Activated naive CD4-positive, alpha-beta T cell treated with anti-CD3 and anti-CD28 coated beads, Interleukin-2, amount 10 ng/mL, durations not matched to agents 7 days and 5 days (primary cell): ENCODE data around the gene UNC80.

Source experiments
- CTCF ChIA-PET: fragments of 350-600 bp; sonication (Branson Sonifier 250); formaldehyde crosslinking; loops from one replicate; lab custom pipeline; 2021; ENCODE audit warnings: antibody characterized with exemption; lab: Charles Lee
- DNase-seq: peaks from one replicate; pipeline ENCODE4 v3.0.0-alpha.2; 2020
- H3K27ac Mint-ChIP-seq: one replicate; pipeline ENCODE4 v1.8.0; 2021; ENCODE audit warnings: mild to moderate bottlenecking, moderate library complexity, mixed read lengths
- H3K27me3 Mint-ChIP-seq: one replicate; pipeline ENCODE4 v1.8.0; 2021; ENCODE audit warnings: mild to moderate bottlenecking, mixed read lengths
- H3K36me3 Mint-ChIP-seq: one replicate; pipeline ENCODE4 v1.8.0; 2021; ENCODE audit warnings: mixed read lengths
- H3K4me1 Mint-ChIP-seq: one replicate; pipeline ENCODE4 v1.8.0; 2021; ENCODE audit warnings: mixed read lengths
- H3K4me3 Mint-ChIP-seq: one replicate; pipeline ENCODE4 v1.8.0; 2021; ENCODE audit warnings: mild to moderate bottlenecking, moderate library complexity, mixed read lengths
- H3K9me3 Mint-ChIP-seq: one replicate; pipeline ENCODE4 v1.8.0; 2021; ENCODE audit warnings: mixed read lengths

Gene UNC80, protein sequence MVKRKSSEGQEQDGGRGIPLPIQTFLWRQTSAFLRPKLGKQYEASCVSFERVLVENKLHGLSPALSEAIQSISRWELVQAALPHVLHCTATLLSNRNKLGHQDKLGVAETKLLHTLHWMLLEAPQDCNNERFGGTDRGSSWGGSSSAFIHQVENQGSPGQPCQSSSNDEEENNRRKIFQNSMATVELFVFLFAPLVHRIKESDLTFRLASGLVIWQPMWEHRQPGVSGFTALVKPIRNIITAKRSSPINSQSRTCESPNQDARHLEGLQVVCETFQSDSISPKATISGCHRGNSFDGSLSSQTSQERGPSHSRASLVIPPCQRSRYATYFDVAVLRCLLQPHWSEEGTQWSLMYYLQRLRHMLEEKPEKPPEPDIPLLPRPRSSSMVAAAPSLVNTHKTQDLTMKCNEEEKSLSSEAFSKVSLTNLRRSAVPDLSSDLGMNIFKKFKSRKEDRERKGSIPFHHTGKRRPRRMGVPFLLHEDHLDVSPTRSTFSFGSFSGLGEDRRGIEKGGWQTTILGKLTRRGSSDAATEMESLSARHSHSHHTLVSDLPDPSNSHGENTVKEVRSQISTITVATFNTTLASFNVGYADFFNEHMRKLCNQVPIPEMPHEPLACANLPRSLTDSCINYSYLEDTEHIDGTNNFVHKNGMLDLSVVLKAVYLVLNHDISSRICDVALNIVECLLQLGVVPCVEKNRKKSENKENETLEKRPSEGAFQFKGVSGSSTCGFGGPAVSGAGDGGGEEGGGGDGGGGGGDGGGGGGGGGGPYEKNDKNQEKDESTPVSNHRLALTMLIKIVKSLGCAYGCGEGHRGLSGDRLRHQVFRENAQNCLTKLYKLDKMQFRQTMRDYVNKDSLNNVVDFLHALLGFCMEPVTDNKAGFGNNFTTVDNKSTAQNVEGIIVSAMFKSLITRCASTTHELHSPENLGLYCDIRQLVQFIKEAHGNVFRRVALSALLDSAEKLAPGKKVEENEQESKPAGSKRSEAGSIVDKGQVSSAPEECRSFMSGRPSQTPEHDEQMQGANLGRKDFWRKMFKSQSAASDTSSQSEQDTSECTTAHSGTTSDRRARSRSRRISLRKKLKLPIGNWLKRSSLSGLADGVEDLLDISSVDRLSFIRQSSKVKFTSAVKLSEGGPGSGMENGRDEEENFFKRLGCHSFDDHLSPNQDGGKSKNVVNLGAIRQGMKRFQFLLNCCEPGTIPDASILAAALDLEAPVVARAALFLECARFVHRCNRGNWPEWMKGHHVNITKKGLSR (N-terminal part only)

DNA sequence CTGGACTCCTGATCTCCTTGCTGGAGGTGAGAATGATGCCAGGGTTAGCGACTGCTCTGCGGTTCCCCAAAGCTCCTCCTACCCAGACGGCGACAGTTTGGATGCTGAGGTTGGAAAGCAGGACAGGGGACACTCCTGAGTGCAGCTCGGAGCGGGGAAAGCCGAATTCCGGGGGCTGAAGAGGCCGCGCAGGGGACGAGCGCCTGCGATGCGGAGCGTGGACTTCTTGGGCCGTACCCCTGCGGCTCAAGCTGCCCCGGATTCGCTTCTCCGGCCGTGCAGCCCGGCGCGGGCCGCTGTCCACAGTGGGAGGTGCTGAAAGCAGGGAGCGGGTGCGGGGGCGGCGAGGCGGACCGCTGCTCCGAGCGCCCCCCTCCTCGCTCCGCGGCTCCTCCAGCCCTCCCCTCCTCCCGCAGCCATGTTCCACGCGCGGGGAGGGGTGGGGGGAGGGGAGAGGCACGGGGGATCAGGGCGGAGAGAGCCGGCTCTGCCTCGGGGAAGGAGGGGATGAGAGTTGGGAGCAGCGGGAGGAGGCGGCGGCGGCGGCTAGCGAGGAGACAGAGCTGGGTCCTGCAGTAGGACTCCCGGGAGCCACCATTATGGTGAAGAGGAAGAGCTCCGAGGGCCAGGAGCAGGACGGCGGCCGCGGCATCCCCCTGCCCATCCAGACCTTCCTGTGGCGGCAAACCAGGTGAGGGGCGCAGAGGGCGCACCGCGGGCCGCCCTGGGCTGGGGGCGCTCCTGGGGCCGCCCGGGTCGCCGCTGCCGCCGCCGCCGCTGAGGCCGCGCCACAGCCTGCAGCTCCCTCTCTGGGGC, at the start of gene UNC80:
Gene UNC80, plus strand, starts transcription at position 359 of the 816 bp plus-strand sequence. Its CDS starts 241 bp downstream, at position 600.
- peak; percentile 49 for DNase-seq
- H3K36me3 Mint-ChIP-seq: no peaks in the 10 kb centered on the region
- H3K27me3 Mint-ChIP-seq: peaks cover 15% of the 10 kb centered on the region
- H3K9me3 Mint-ChIP-seq: no peaks in the 10 kb centered on the region
- H3K27ac Mint-ChIP-seq: no peak within 1 kb of the TSS
- CTCF ChIA-PET: no interaction called here
- no peaks in the 10 kb centered on the region for H3K4me1 Mint-ChIP-seq
- no peak within 1 kb of the TSS for H3K4me3 Mint-ChIP-seq

DNA sequence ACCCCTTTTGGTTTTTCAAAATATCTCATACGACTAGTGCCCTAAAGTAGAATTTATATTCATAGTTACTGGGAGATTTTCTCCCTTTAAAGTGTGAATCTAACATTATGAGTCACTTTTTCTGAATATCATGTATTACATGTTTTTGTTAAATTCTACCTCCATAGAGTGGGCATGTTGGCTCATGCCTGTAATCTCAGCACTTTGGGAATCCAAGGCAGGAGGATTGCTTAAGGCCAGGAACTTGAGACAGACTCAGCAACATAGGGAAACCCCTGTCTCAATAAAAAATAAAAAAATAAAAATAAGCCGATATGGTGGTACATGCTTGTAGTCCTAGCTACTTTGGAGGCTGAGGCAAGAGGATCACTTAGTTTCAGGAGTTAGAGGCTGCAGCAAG, 45.3 kb upstream of the UNC80 start:
- no peak for DNase-seq
- H3K4me1 Mint-ChIP-seq: no peaks in the 10 kb centered on the region
- no peak overlapping the region for H3K27ac Mint-ChIP-seq
- no peak overlapping the region for H3K4me3 Mint-ChIP-seq
- no peaks in the 10 kb centered on the region for H3K36me3 Mint-ChIP-seq
- H3K27me3 Mint-ChIP-seq: no peaks in the 10 kb centered on the region
- CTCF ChIA-PET: no interaction called here
- H3K9me3 Mint-ChIP-seq: no peaks in the 10 kb centered on the region

DNA sequence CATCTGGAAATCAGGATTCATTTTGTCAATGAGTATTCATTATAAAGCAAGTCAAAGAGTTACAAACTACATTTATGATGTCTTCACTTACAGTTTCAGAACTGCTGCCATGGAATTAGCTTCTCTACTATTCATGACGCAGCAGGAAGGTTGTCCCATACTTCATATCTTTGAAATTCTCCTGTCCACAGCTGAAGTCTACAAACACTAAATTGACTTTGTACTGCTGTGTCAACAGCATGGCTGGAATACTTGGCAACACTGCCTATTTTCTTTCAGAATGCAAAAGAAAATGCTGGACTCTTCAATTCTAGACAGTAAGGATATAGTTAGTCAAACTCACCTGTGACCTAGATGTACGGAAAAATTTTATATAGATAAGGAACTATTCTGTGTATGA, 44.6 kb upstream of the UNC80 start:
- no peaks in the 10 kb centered on the region for H3K4me1 Mint-ChIP-seq
- CTCF ChIA-PET: no interaction called here
- no peak for DNase-seq
- H3K4me3 Mint-ChIP-seq: no peak overlapping the region
- H3K36me3 Mint-ChIP-seq: no peaks in the 10 kb centered on the region
- H3K9me3 Mint-ChIP-seq: no peaks in the 10 kb centered on the region
- no peak overlapping the region for H3K27ac Mint-ChIP-seq
- H3K27me3 Mint-ChIP-seq: no peaks in the 10 kb centered on the region

DNA sequence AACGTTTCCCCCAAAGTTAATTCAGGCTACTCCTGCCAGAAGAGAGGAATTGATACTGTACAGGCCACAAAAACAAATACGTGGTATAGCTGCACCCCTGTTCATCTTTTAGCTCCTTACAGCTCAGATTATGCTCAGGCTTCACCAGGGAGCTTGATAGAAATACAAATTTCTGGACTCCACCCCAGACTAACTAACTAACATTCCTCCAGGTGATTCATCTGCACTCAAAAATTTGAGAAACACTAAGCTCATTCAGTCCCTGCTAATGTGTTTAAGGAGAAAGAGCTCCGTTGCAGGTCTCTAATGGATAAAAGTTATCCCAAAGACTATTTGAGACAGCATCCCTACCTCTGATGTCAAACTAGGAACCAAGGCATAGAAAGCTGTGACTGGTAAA, 36.8 kb upstream of the UNC80 start:
- no peak overlapping the region for H3K4me3 Mint-ChIP-seq
- no peaks in the 10 kb centered on the region for H3K36me3 Mint-ChIP-seq
- H3K27ac Mint-ChIP-seq: no peak overlapping the region
- H3K27me3 Mint-ChIP-seq: no peaks in the 10 kb centered on the region
- no peaks in the 10 kb centered on the region for H3K9me3 Mint-ChIP-seq
- H3K4me1 Mint-ChIP-seq: no peaks in the 10 kb centered on the region
- DNase-seq: no peak
- CTCF ChIA-PET: no interaction called here

DNA sequence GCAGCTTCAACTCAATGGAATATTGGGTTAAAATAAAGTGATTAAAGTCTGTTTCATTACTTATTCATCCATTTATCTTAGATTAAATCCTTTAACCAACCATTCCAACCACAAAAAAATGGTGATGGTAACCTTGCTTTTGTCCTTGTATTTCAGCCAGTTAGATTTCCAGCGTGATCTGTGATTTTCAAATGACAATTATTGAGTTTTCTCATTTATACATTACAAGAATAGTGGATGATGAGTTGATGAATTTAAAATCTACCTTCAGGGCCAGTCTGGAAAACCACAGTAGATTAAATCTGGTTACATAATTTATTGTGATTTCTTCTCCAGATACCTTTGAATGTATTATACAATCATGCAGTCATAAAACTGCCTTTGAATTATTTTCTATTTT, 29.7 kb upstream of the UNC80 start:
- no peaks in the 10 kb centered on the region for H3K36me3 Mint-ChIP-seq
- CTCF ChIA-PET: no interaction called here
- no peak for DNase-seq
- no peaks in the 10 kb centered on the region for H3K4me1 Mint-ChIP-seq
- no peak overlapping the region for H3K27ac Mint-ChIP-seq
- H3K4me3 Mint-ChIP-seq: no peak overlapping the region
- H3K9me3 Mint-ChIP-seq: no peaks in the 10 kb centered on the region
- H3K27me3 Mint-ChIP-seq: no peaks in the 10 kb centered on the region

DNA sequence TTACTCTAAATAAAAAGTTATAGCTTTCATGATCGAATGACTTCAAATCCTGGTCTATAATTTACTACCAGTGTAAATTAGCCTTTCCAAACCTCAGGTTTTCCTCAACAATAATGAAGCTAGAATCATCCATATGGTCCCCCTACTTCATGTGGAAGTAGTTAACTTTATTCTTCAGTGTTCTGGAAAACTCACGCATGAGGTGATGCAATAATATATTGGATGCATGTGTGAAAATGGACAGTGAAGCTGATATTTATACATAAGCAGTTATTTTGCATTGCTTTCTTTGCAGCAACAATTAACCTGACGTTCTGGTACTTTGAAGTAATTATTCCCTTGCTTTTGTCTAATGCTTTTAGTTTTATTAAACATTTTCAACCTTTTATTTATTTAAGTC, 18.6 kb upstream of the UNC80 start:
- no peak for DNase-seq
- Mint-ChIP-seq H3K27ac (no peak overlapping the region), H3K27me3 (no peaks in the 10 kb centered on the region), H3K4me1 (no peaks in the 10 kb centered on the region), H3K4me3 (no peak overlapping the region), H3K9me3 (no peaks in the 10 kb centered on the region), H3K36me3 (no peaks in the 10 kb centered on the region)
- CTCF ChIA-PET: interaction anchor here (0.6 to 1.0 kb wide), 2 partner anchors 36 to 1286 kb away, joined by 3 read pairs; no protein-coding TSS in a partner anchor

DNA sequence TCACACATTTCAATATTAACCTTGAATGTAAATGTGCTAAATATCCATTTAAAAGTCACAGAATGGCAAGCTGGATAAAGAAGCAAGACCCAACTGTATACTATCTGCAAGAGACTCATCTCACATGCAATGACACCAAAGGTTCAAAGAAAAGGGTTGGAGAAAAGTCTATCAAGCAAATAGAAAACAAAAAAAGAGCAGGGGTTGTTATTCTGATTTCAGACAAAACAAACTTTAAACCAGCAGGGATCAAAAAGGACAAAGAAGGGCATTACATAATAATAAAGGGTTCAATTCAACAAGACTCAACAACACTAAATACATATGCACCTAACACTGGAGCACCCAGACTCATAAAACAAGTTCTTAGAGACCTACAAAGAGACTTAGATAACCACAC, 14.5 kb upstream of the UNC80 start:
- CTCF ChIA-PET: no interaction called here
- Mint-ChIP-seq H3K4me3 (no peak overlapping the region), H3K27ac (no peak overlapping the region), H3K36me3 (no peaks in the 10 kb centered on the region), H3K27me3 (no peaks in the 10 kb centered on the region), H3K4me1 (no peaks in the 10 kb centered on the region), H3K9me3 (no peaks in the 10 kb centered on the region)
- no peak for DNase-seq

DNA sequence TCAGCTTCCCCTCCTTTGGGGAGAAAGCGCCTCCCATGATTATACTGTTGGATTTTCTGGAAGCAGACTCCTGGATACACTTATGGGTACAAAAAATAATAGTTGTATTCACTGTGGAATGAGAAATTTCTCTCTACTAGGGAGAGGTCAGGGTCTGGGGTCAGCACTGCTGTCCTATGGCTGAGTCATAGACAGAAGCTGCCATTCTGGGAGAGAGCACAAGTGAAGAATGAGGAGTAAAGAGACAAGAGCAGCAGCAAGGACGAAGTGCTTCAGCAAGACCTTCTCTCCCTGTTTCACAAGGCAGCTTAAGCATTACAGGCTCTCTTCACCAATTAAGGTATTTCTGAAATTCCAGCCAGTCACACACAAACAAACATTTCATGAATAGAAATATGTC, 10.1 kb upstream of the UNC80 start:
- Mint-ChIP-seq H3K4me1 (no peaks in the 10 kb centered on the region), H3K4me3 (no peak overlapping the region), H3K27ac (no peak overlapping the region), H3K36me3 (no peaks in the 10 kb centered on the region), H3K27me3 (no peaks in the 10 kb centered on the region), H3K9me3 (no peaks in the 10 kb centered on the region)
- DNase-seq: no peak
- CTCF ChIA-PET: no interaction called here

DNA sequence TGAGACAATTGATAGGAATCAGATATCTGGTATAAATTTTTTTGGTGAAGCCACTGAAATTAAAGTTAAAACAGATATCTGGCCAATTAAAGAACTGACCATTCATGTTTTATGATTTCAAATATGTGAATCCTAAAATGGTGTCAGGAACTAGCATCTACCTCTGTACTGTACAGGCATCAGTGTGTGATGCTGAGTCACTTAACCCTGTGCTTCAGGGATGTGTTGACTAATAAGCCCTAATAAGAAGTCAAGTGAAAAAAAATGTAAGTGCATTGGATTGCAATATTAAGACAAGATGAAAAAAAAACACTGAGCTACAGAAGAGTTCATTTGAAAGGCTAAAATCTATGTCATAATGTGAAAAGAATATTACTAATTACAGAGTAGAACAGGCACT, 9.1 kb upstream of the UNC80 start:
- CTCF ChIA-PET: interaction anchor here (0.9 to 1.3 kb wide), 2 partner anchors 21 to 198 kb away, joined by 3 read pairs; no protein-coding TSS in a partner anchor
- H3K36me3 Mint-ChIP-seq: no peaks in the 10 kb centered on the region
- H3K4me3 Mint-ChIP-seq: no peak overlapping the region

DNA sequence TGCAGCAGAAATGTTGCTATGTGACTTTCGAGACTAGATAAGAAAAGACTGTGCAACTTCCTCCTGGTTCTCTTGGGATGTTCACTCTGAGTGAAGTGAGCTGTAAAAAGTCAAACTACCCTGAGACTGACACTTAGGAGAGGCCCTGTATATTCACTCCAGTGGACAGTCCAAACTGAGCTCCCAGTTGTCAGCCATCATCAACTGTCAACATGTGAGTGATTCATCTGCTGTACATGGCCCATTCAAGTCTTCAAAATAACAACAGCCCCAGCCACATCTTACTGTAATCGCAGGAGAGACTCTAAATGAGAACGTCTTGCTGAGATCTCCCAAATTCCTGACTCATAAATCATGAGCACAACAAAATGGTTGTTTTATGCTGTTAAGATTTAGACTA, 8.5 kb upstream of the UNC80 start:
- no peaks in the 10 kb centered on the region for H3K9me3 Mint-ChIP-seq

More for the DNA sequence above, 9.1 kb upstream of the UNC80 start:
- Mint-ChIP-seq H3K27me3 (no peaks in the 10 kb centered on the region), H3K4me1 (no peaks in the 10 kb centered on the region), H3K9me3 (no peaks in the 10 kb centered on the region), H3K27ac (no peak overlapping the region)
- no peak for DNase-seq

DNA sequence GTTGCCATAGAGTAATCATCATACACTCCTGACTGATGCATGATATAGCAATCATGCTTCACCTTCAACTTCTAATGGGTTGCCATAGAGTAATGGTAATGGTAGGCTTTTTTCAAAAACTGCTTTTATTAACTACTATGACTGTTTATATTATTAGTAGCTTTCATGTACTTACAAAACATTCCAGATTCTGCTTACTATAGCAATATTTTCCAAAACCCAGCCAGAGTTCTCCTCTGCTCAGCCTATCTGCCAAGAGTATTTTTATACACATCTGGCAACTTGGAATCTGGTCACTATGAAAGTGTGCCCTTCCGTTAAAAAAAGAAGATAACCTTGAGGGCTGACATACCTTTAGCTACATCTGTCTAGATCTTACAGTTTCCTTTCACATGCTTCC, 5.0 kb upstream of the UNC80 start:
- Mint-ChIP-seq H3K27me3 (peaks cover 10% of the 10 kb centered on the region), H3K4me1 (no peaks in the 10 kb centered on the region), H3K4me3 (no peak overlapping the region), H3K36me3 (no peaks in the 10 kb centered on the region), H3K27ac (no peak overlapping the region), H3K9me3 (no peaks in the 10 kb centered on the region)
- no peak for DNase-seq
- CTCF ChIA-PET: no interaction called here

More for the DNA sequence above, 8.5 kb upstream of the UNC80 start:
- Mint-ChIP-seq H3K36me3 (no peaks in the 10 kb centered on the region), H3K4me1 (no peaks in the 10 kb centered on the region), H3K27me3 (no peaks in the 10 kb centered on the region), H3K27ac (no peak overlapping the region), H3K4me3 (no peak overlapping the region)
- DNase-seq: no peak
- CTCF ChIA-PET: interaction anchor here (0.9 to 1.3 kb wide), 2 partner anchors 21 to 198 kb away, joined by 3 read pairs; no protein-coding TSS in a partner anchor

DNA sequence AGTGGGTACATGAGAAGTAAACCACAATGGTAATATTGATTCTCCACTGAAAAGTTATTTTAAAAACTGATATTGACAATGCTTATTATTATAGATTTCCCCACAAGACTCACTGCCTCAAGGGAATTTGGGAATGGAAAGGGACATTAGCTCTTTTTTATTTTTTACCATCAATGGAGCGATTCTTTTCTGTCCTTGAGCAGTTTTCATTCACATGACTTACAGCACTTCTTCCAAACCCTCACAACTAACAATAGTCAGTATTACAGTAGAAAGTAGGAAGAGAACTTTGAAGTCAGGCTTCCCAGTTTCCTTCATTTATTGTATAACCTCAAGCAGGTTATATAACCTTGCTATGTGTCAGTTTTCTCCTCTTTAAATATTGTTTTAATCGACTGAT, 4.3 kb upstream of the UNC80 start:
- Mint-ChIP-seq H3K36me3 (no peaks in the 10 kb centered on the region), H3K4me3 (no peak overlapping the region), H3K27me3 (peaks cover 15% of the 10 kb centered on the region), H3K9me3 (no peaks in the 10 kb centered on the region), H3K4me1 (no peaks in the 10 kb centered on the region), H3K27ac (no peak overlapping the region)
- no peak for DNase-seq
- CTCF ChIA-PET: no interaction called here

DNA sequence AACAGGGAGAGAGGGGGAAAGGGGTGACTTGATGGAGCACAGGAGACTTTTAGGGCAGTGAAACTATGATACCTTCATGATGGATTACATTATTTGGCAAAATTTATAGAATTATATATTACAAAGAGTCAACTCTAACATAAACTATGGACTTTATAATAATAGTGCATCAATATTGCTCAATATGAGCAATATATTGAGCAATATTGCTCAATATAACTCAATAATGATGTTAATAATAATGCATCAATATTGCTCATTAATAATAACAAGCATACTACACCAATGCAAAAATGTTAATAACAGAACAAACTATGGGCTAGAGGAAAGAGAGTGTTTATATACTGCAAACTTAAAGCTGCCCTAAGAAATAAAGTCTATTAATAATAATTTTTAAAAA, 3.1 kb upstream of the UNC80 start:
- Mint-ChIP-seq H3K36me3 (no peaks in the 10 kb centered on the region), H3K27me3 (peaks cover 15% of the 10 kb centered on the region), H3K9me3 (no peaks in the 10 kb centered on the region), H3K27ac (no peak overlapping the region), H3K4me1 (no peaks in the 10 kb centered on the region), H3K4me3 (no peak overlapping the region)
- no peak for DNase-seq
- CTCF ChIA-PET: no interaction called here
